Sigmoid colon (tissue), 7 donors: ENCODE data around the gene WWC1. TPM values are rescaled to one million over a fixed set of nuclear protein-coding genes. Genes with fewer than 3 reads are reported as not detected.
A peak's percentile ranks its signal among the peaks of the same experiment; 100 is the strongest.

Experiments used
- DNase-seq: peaks from one replicate; pipeline ENCODE4 v3.0.0-alpha.2; 2019
- H3K27ac ChIP-seq, 4 donors: fragments of 200-600 bp; sonication (generic); one replicate each; pipeline ENCODE4 v1.5.1; 2016 to 2019; ENCODE audit warnings: mild to moderate bottlenecking in 1 of 4
- H3K27me3 ChIP-seq, 3 donors: fragments of 200-600 bp; sonication (generic); one replicate each; pipeline ENCODE4 v1.5.1; 2019; ENCODE audit warnings: mild to moderate bottlenecking in 1 of 3
- H3K36me3 ChIP-seq, 4 donors: fragments of 200-600 bp; sonication (generic); one replicate each; pipeline ENCODE4 v1.5.1; 2016 to 2019
- H3K4me1 ChIP-seq, 4 donors: fragments of 200-600 bp; sonication (generic); one replicate each; pipeline ENCODE4 v1.5.1; 2017 to 2019
- H3K4me3 ChIP-seq, 4 donors: fragments of 200-600 bp; sonication (generic); one replicate each; pipeline ENCODE4 v1.5.1; 2017 to 2019; ENCODE audit warnings: mild to moderate bottlenecking in 2 of 4, moderate library complexity in 1 of 4
- H3K9me3 ChIP-seq, 4 donors: fragments of 200-600 bp in 3 of 4; sonication (generic) in 3 of 4; one replicate each; pipeline versions ENCODE4 v1.5.1 to v1.6.1; 2013 to 2019
- EP300 ChIP-seq, 4 donors: sonication (generic); formaldehyde crosslinking; IDR thresholded peaks; one replicate each; pipeline ENCODE4 v1.6.1; 2017; ENCODE audit warnings: antibody characterized with exemption in 4 of 4
- POLR2A ChIP-seq, 2 donors: fragments of 450-650 bp; IDR thresholded peaks; one replicate each; pipeline ENCODE4 v1.6.1; 2016; ENCODE audit warnings: antibody characterized with exemption in 2 of 2, mild to moderate bottlenecking in 2 of 2, moderate library complexity in 2 of 2
- POLR2AphosphoS5 ChIP-seq, 4 donors: sonication (generic); formaldehyde crosslinking; IDR thresholded peaks; one replicate each; pipeline ENCODE4 v1.6.1; 2017; ENCODE audit warnings: antibody characterized with exemption in 4 of 4
- WGBS, 2 donors: extraction: QIAGEN DNeasy Blood & Tissue Kit; methylation state at CpG; one replicate each; pipeline ENCODE4 v1.1.7; 2013; 5-methylcytosine and 5-hydroxymethylcytosine counted together
- intact Hi-C: fragments of 100-400 bp; cut with DNase I; formaldehyde crosslinking; loops from one replicate; pipeline ENCODE4 v1.15.1; 2023
- polyA plus RNA-seq, 3 donors: library from polyadenylated mRNA; stranded (reverse); fragments of 200-250 nt; gene quantifications; one replicate each; pipeline ENCODE4 v1.2.3, GENCODE V29; 2013
- total RNA-seq, 4 donors: library from RNA; depleted of rRNA; stranded (reverse); fragments of >200 nt; gene quantifications; one replicate each; pipeline ENCODE4 v1.1.0, GENCODE V29; 2016
- TF ChIP-seq, protein P1 (sequence below), 4 experiments: fragments of 450-650 bp in 3 of 4; fragments of 200-600 bp in 1 of 4; IDR thresholded peaks; one replicate each; pipeline ENCODE4 v1.5.1; 2016 to 2019; ENCODE audit warnings: antibody characterized with exemption in 4 of 4, mild to moderate bottlenecking in 3 of 4, moderate library complexity in 2 of 4
- donor health status: healthy with polysubstance abuse.
- donor health status: Bipolar disorder and iron deficiency.
- donor health status: healthy.

WWC1 gene
- total and polyA plus RNA-seq, 7 donors, result 0.27 to 15.4 (median 6.2) TPM; not detected in 1

DNA sequence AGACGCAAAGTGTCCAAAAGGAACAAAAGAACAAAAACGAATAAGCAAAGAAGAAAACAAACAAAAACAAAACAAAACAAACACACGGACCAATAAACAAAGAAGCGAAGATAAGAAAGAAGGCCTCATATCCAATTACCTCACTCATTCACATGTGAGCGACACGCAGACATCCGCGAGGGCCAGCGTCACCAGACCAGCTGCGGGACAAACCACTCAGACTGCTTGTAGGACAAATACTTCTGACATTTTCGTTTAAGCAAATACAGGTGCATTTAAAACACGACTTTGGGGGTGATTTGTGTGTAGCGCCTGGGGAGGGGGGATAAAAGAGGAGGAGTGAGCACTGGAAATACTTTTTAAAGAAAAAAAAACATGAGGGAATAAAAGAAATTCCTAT, 28.3 kb upstream of the WWC1 start:
- Histone ChIP-seq H3K36me3 (no peaks in the 10 kb centered on the region), H3K4me3 (no peak overlapping the region), H3K27me3 (no peaks in the 10 kb centered on the region), H3K4me1 (no peaks in the 10 kb centered on the region), H3K27ac (no peak overlapping the region), H3K9me3 (no peaks in the 10 kb centered on the region)
- intact Hi-C loops, result no loop called here
- TF ChIP-seq POLR2A (IDR thresholded peaks at IDR 0.05) (no peak), EP300 (IDR thresholded peaks at IDR 0.05) (no peak), POLR2AphosphoS5 (IDR thresholded peaks at IDR 0.05) (no peak)
- TF ChIP-seq, protein P1, sequence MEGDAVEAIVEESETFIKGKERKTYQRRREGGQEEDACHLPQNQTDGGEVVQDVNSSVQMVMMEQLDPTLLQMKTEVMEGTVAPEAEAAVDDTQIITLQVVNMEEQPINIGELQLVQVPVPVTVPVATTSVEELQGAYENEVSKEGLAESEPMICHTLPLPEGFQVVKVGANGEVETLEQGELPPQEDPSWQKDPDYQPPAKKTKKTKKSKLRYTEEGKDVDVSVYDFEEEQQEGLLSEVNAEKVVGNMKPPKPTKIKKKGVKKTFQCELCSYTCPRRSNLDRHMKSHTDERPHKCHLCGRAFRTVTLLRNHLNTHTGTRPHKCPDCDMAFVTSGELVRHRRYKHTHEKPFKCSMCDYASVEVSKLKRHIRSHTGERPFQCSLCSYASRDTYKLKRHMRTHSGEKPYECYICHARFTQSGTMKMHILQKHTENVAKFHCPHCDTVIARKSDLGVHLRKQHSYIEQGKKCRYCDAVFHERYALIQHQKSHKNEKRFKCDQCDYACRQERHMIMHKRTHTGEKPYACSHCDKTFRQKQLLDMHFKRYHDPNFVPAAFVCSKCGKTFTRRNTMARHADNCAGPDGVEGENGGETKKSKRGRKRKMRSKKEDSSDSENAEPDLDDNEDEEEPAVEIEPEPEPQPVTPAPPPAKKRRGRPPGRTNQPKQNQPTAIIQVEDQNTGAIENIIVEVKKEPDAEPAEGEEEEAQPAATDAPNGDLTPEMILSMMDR (IDR thresholded peaks at IDR 0.05), result no peak
- no peak for DNase-seq
- 88 to 89% methylated on average over 13 of the region's 13 CpGs for WGBS, 2 donors

DNA sequence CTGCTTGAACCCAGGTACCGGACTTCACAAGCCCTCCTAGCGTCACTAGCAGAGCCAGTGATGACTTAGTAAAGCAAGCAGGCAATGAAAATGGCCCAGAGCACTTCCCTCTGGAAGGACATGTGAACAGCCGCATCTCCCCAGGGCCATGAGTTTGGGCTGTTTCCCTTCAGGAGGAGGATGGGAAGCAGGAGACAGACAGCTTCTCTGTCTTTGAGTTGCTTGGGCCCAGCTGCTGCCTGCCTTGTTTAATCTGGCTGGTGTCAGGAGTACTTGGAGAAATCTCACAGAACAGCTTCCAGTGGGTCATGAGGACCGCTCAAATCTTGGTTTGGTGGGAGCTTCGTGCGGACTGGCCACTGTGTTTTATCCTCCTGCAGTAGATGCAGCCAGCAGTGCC, 25.4 kb upstream of the WWC1 start:
- intact Hi-C loops, result loop anchor here (5.0 kb wide), 1 partner anchor 221 kb away; the partner anchor contains the start of gene RARS1
- 93 to 94% methylated on average over 6 of the region's 6 CpGs for WGBS, 2 donors
- no peaks in the 10 kb centered on the region for H3K27me3 ChIP-seq
- no peak overlapping the region for H3K27ac ChIP-seq
- H3K4me3 ChIP-seq, result no peak overlapping the region
- no peaks in the 10 kb centered on the region for H3K9me3 ChIP-seq
- DNase-seq, result no peak
- no peaks in the 10 kb centered on the region for H3K36me3 ChIP-seq
- TF ChIP-seq POLR2A (IDR thresholded peaks at IDR 0.05), result no peak
- TF ChIP-seq POLR2AphosphoS5 (IDR thresholded peaks at IDR 0.05), result no peak
- TF ChIP-seq EP300 (IDR thresholded peaks at IDR 0.05), result no peak
- TF ChIP-seq, protein P1 (IDR thresholded peaks at IDR 0.05), result no peak
- H3K4me1 ChIP-seq, result peaks cover 0 to 13% (median 12%) of the 10 kb centered on the region in 4 donors

DNA sequence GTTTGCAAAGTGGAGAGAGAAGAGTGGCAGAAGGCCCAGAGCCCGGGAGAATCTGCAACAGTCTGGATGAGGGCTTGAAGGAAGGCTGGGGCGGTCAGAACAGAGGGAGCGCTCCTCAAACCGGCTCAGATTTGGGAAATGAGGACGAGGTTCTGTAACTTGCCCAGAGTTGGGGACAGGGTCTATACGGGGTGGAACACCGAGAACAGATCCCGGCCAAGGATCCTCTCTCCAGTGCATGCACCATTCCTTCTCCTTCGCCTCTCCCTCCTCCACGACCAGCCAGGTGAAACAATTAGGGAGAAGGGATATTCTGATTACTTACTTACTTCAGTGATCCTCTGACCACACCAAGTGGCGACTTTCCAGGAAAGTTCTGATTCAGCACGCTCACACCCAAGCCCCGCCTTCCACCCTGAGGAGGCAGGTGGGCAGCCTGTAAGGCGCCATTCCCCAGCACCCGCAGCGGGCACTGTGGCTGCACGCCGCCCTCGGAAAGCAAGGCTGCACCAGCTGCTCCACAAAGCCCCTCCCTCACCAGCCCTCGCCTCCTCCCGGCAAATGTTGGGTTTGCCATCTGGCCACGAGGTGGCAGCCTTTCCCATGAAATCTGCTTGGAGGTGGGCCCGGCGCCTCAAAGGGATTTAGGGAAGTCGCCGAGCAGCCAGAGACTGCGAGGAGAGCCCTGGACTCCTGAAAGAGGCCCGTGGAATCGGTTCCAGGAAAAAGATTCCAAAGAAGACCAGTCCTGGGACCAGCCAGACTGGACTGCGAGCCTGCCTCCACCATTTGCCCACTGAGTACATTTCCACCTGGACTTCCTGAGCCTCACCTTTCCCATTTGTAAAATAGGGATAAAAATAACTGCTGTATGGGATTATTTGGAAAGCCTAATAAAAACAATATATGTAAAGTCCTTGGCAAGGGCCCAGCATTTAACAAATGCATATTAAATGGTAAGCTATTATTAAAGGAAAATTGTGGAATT, 22.2 kb upstream of the WWC1 start:
- TF ChIP-seq EP300 (IDR thresholded peaks at IDR 0.05), result no peak
- TF ChIP-seq, protein P1 (IDR thresholded peaks at IDR 0.05), result peak; percentile 62 to 87 (median 79)
- 4 to 7% methylated on average over 30 of the region's 30 CpGs for WGBS, 2 donors
- Histone ChIP-seq H3K36me3 (no peaks in the 10 kb centered on the region), H3K27me3 (no peaks in the 10 kb centered on the region), H3K27ac (peak overlapping the region in 1 of 4 donors; percentile 4), H3K4me3 (peak overlapping the region in 3 of 4 donors; percentile 33 to 39 (median 34)), H3K4me1 (peaks cover 0 to 13% (median 12%) of the 10 kb centered on the region in 4 donors), H3K9me3 (no peaks in the 10 kb centered on the region)
- peak; percentile 89 for DNase-seq
- intact Hi-C loops, result loop anchor here (5.0 kb wide), 1 partner anchor 218 kb away; the partner anchor contains the start of gene RARS1

DNA sequence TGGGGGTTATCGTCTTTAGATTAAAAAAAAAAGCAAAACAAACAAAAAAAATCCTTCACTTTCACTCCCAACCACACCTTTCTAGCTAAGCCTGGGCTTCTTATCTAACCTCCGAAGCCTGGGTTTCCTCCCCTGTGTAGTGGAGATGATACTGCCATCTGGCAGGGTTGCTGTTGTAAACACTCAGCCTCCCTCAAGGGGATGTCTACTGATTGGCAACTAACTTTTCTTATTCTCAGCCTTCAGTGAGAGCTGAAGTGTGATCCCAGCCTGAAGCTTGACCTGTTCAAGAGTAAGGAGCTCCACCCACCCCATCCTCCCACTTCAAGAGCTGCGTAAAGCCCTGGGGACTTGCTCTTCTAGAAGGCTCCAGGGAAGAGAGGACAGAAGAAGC, 21.5 kb upstream of the WWC1 start:
- Histone ChIP-seq H3K4me1 (peaks cover 0 to 13% (median 12%) of the 10 kb centered on the region in 4 donors), H3K4me3 (no peak overlapping the region), H3K27me3 (no peaks in the 10 kb centered on the region), H3K36me3 (no peaks in the 10 kb centered on the region), H3K27ac (peak overlapping the region in 1 of 4 donors; percentile 4), H3K9me3 (no peaks in the 10 kb centered on the region)
- 21 to 47% methylated on average over 3 of the region's 3 CpGs for WGBS, 2 donors
- intact Hi-C loops, result loop anchor here (5.0 kb wide), 1 partner anchor 217 kb away; the partner anchor contains the start of gene RARS1
- DNase-seq, result no peak
- TF ChIP-seq POLR2AphosphoS5 (IDR thresholded peaks at IDR 0.05) (no peak), EP300 (IDR thresholded peaks at IDR 0.05) (no peak), POLR2A (IDR thresholded peaks at IDR 0.05) (no peak)
- TF ChIP-seq, protein P1 (IDR thresholded peaks at IDR 0.05), result no peak
